Measurements from ENCODE around the gene SLC16A14. TPM values are rescaled to one million over a fixed set of nuclear protein-coding genes. Genes with fewer than 3 reads are reported as not detected.

The SLC16A14 gene
- total RNA-seq, 3 donors from 2014 or later (not counting 1 experiment from before 2014, with no cell fraction given), result 0.10 to 0.52 (median 0.23) TPM

DNA sequence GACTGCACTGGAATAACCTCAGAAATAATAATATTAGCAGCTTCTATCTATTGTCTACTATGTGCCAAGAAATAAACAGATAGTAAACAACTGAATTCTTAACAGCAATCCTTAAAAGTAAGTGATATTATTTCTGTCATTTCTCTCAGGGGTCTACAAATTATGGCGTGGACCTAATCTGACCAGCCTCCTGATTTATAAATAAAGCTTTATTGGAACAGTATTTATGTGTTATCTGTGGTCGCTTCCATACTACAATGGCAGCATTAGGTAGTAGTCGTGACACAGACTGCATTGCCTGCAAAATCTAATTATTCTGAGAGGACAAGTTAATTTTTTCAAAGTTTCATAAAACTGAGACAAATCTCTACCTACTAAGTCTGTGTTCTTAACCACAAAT is 49.0 kb downstream of the SLC16A14 start:
- Mint-ChIP-seq H3K27ac (no peak overlapping the region), H3K4me3 (no peak overlapping the region), H3K36me3 (no peaks in the 10 kb centered on the region), H3K9me3 (no peaks in the 10 kb centered on the region), H3K27me3 (ENCODE audit: low read depth in 2 of 2) (peaks cover 0 to 3% of the 10 kb centered on the region in 2 donors), H3K4me1 (no peaks in the 10 kb centered on the region)
- H3K36me3 ChIP-seq (ENCODE audit: control insufficient read depth, insufficient read depth, low read length), result no peaks in the 10 kb centered on the region
- DNase-seq (no peak), ATAC-seq (no peak)
- WGBS (ENCODE audit: insufficient coverage), result 86% methylated on average over 2 of the region's 3 CpGs
- H3K4me3 ChIP-seq (ENCODE audit: low read length), result no peak overlapping the region
- no peak overlapping the region for H3K27ac ChIP-seq (ENCODE audit: low read length)
- TF ChIP-seq, protein P1, sequence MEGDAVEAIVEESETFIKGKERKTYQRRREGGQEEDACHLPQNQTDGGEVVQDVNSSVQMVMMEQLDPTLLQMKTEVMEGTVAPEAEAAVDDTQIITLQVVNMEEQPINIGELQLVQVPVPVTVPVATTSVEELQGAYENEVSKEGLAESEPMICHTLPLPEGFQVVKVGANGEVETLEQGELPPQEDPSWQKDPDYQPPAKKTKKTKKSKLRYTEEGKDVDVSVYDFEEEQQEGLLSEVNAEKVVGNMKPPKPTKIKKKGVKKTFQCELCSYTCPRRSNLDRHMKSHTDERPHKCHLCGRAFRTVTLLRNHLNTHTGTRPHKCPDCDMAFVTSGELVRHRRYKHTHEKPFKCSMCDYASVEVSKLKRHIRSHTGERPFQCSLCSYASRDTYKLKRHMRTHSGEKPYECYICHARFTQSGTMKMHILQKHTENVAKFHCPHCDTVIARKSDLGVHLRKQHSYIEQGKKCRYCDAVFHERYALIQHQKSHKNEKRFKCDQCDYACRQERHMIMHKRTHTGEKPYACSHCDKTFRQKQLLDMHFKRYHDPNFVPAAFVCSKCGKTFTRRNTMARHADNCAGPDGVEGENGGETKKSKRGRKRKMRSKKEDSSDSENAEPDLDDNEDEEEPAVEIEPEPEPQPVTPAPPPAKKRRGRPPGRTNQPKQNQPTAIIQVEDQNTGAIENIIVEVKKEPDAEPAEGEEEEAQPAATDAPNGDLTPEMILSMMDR (IDR thresholded peaks at IDR 0.05), result no peak
- intact Hi-C loops (cut with micrococcal nuclease), result no loop called here
- H3K4me1 ChIP-seq (ENCODE audit: control insufficient read depth, insufficient read depth, low read length), result no peaks in the 10 kb centered on the region
- H3K27me3 ChIP-seq (ENCODE audit: control insufficient read depth, insufficient read depth, low read length), result no peaks in the 10 kb centered on the region
- no peaks in the 10 kb centered on the region for H3K9me3 ChIP-seq (ENCODE audit: control insufficient read depth, insufficient read depth, low read length)

DNA sequence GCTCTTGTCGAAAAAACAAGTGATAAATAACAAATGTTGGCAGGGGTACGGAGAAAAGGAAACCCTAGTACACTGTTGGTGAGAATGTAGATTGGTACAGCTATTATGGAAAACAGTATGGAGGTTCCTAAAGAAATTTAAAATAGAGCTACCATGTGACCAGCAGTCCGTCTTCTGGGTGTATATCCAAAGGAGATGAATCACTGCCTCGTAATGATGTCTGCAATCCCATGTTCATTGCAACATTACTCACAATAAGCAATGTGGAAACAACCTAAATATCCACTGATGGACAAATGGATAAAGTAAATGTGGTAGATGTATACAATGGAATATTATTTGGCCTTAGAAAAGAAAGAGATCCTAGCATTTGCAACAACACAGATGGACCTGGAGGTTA is 50.6 kb downstream of the SLC16A14 start:
- TF ChIP-seq, protein P1 (IDR thresholded peaks at IDR 0.05), result no peak
- H3K27ac Mint-ChIP-seq, result no peak overlapping the region
- 94% methylated on average over 2 of the region's 4 CpGs for WGBS (ENCODE audit: insufficient coverage)
- Histone ChIP-seq H3K9me3 (ENCODE audit: control insufficient read depth, insufficient read depth, low read length) (no peaks in the 10 kb centered on the region), H3K27me3 (ENCODE audit: control insufficient read depth, insufficient read depth, low read length) (no peaks in the 10 kb centered on the region), H3K27ac (ENCODE audit: low read length) (no peak overlapping the region), H3K4me3 (ENCODE audit: low read length) (no peak overlapping the region), H3K4me1 (ENCODE audit: control insufficient read depth, insufficient read depth, low read length) (no peaks in the 10 kb centered on the region), H3K36me3 (ENCODE audit: control insufficient read depth, insufficient read depth, low read length) (no peaks in the 10 kb centered on the region)
- H3K9me3 Mint-ChIP-seq, result no peaks in the 10 kb centered on the region
- H3K4me1 Mint-ChIP-seq, result no peaks in the 10 kb centered on the region
- no peak overlapping the region for H3K4me3 Mint-ChIP-seq
- intact Hi-C loops (cut with micrococcal nuclease), result no loop called here
- H3K36me3 Mint-ChIP-seq, result no peaks in the 10 kb centered on the region
- no peak for ATAC-seq
- no peak for DNase-seq
- H3K27me3 Mint-ChIP-seq (ENCODE audit: low read depth in 2 of 2), result peaks cover 0 to 3% of the 10 kb centered on the region in 2 donors

DNA sequence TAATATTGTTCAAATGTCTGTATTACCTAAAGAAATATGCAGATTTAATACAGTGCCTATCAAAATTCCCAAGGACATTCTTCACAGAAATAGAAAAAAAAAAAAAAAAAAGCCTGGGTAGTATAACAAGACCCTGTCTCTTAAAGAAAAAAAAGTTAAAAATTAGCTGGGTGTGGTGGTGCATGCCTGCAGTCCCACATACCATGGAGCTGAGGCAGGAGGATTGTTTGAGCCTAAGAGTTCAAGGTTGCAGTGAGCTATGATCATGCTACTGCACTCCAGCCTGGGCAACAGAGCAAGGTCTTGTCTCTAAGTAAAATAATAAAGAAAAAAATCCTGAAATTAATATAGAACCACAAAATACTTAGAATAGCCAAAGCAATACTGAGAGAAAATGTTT is 51.9 kb downstream of the SLC16A14 start:
- Mint-ChIP-seq H3K9me3 (no peaks in the 10 kb centered on the region), H3K27me3 (ENCODE audit: low read depth in 2 of 2) (peaks cover 0 to 3% of the 10 kb centered on the region in 2 donors), H3K4me1 (no peaks in the 10 kb centered on the region), H3K27ac (no peak overlapping the region), H3K4me3 (no peak overlapping the region), H3K36me3 (no peaks in the 10 kb centered on the region)
- Histone ChIP-seq H3K9me3 (ENCODE audit: control insufficient read depth, insufficient read depth, low read length) (no peaks in the 10 kb centered on the region), H3K4me1 (ENCODE audit: control insufficient read depth, insufficient read depth, low read length) (no peaks in the 10 kb centered on the region), H3K27me3 (ENCODE audit: control insufficient read depth, insufficient read depth, low read length) (no peaks in the 10 kb centered on the region), H3K4me3 (ENCODE audit: low read length) (no peak overlapping the region), H3K36me3 (ENCODE audit: control insufficient read depth, insufficient read depth, low read length) (no peaks in the 10 kb centered on the region), H3K27ac (ENCODE audit: low read length) (no peak overlapping the region)
- intact Hi-C loops (cut with micrococcal nuclease), result no loop called here
- TF ChIP-seq, protein P1 (IDR thresholded peaks at IDR 0.05), result no peak
- ATAC-seq (no peak), DNase-seq (no peak)

DNA sequence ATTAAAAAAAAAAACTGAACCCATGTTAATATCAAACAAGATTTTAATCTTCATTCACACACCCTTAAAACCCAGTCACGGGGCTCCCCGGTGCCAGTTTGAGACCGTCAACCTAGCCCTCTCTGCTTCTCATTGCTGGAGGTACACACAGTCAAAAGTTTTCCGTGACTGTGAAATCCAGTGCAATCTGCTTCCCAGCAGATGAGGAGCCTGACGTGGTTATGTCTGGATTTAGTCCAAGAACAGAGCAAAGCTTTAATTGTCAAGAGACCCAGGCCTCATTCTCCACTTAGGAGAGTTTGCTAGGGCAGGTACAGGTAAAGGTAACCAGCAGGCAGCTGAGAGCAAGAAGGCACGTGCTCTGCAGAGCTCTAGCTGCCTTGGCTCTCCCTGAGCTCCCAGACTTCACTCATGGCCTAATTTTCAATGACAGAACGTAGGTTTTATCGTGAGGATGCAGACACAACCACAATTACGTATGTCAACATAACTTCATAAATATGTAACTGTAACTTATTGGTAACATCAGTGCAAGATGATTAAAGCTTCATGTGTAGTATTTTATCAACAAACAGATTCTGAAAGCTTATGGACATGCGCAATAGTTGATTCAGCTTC is 56.3 kb downstream of the SLC16A14 start:
- no peak overlapping the region for H3K4me3 Mint-ChIP-seq
- no peaks in the 10 kb centered on the region for H3K27me3 Mint-ChIP-seq (ENCODE audit: low read depth in 2 of 2)
- Histone ChIP-seq H3K27ac (ENCODE audit: low read length) (no peak overlapping the region), H3K27me3 (ENCODE audit: control insufficient read depth, insufficient read depth, low read length) (no peaks in the 10 kb centered on the region), H3K9me3 (ENCODE audit: control insufficient read depth, insufficient read depth, low read length) (no peaks in the 10 kb centered on the region), H3K4me3 (ENCODE audit: low read length) (no peak overlapping the region), H3K36me3 (ENCODE audit: control insufficient read depth, insufficient read depth, low read length) (no peaks in the 10 kb centered on the region), H3K4me1 (ENCODE audit: control insufficient read depth, insufficient read depth, low read length) (no peaks in the 10 kb centered on the region)
- peaks cover 0 to 11% of the 10 kb centered on the region in 2 donors for H3K4me1 Mint-ChIP-seq
- no peaks in the 10 kb centered on the region for H3K9me3 Mint-ChIP-seq
- H3K27ac Mint-ChIP-seq, result no peak overlapping the region
- ATAC-seq (no peak), DNase-seq (no peak)
- intact Hi-C loops (cut with micrococcal nuclease), result no loop called here
- TF ChIP-seq, protein P1 (IDR thresholded peaks at IDR 0.05), result no peak
- no peaks in the 10 kb centered on the region for H3K36me3 Mint-ChIP-seq
- 94% methylated on average over 7 of the region's 10 CpGs for WGBS (ENCODE audit: insufficient coverage)

Data from natural killer cell (primary cell).